MG63 (cell line): ENCODE measurements around the gene MMGT1. TPM values are rescaled to one million over a fixed set of nuclear protein-coding genes. Genes with fewer than 3 reads are reported as not detected.
A peak's percentile ranks its signal among the peaks of the same experiment; 100 is the strongest.
"Not testable (repeated sequence)": the region's sequence is repeated elsewhere in the genome, so short reads cannot be mapped to it uniquely, and the experiment has no call there.

Experiments used
- DNase-seq: peaks from one replicate; pipeline ENCODE4 v3.0.0-alpha.2; 2020
- H3K27me3 ChIP-seq: fragments of 250-450 bp; sonication (Bioruptor Pico); 2 replicates; pipeline ENCODE4 v1.5.1; 2020; ENCODE audit warnings: mild to moderate bottlenecking, moderate library complexity
- H3K36me3 ChIP-seq: fragments of 250-450 bp; sonication (Bioruptor Pico); 2 replicates; pipeline ENCODE4 v1.5.1; 2020; ENCODE audit warnings: mild to moderate bottlenecking, moderate library complexity
- H3K4me3 ChIP-seq: fragments of 250-450 bp; sonication (Bioruptor Pico); 2 replicates; pipeline ENCODE4 v1.5.1; 2020; ENCODE audit warnings: mild to moderate bottlenecking, moderate library complexity
- H3K9me3 ChIP-seq: fragments of 250-450 bp; sonication (Bioruptor Pico); 2 replicates; pipeline ENCODE4 v1.5.1; 2020; ENCODE audit warnings: mild to moderate bottlenecking, moderate library complexity
- total RNA-seq: library from RNA; depleted of rRNA; stranded (reverse); fragments of >200 nt; shearing (Covaris generic); gene quantifications from 2 replicates; pipeline ENCODE4 v1.2.3, GENCODE V29; 2014; ENCODE audit warnings: low replicate concordance; rRNA removed

The MMGT1 gene
- total RNA-seq, 1 experiment from 2014 or later = 19.6 TPM

GRCh38 chrX:135973025-135973547 is 702 bp downstream of the MMGT1 start:
- Histone ChIP-seq H3K36me3 (no peaks in the 10 kb centered on the region), H3K4me3 (peak overlapping the region; percentile 95), H3K9me3 (no peaks in the 10 kb centered on the region), H3K27me3 (no peaks in the 10 kb centered on the region)
- DNase-seq = peak; percentile 2

GRCh38 chrX:135951291-135951690 is 22.5 kb downstream of the MMGT1 start:
- Histone ChIP-seq H3K9me3 (no peaks in the 10 kb centered on the region), H3K27me3 (no peaks in the 10 kb centered on the region), H3K36me3 (no peaks in the 10 kb centered on the region), H3K4me3 (no peak overlapping the region)
- DNase-seq = no peak

GRCh38 chrX:135944486-135944885 is 29.3 kb downstream of the MMGT1 start:
- no peaks in the 10 kb centered on the region for H3K27me3 ChIP-seq

GRCh38 chrX:135931644-135932487 is 41.9 kb downstream of the MMGT1 start:
- no peaks in the 10 kb centered on the region for H3K27me3 ChIP-seq
- no peak overlapping the region for H3K4me3 ChIP-seq
- peak; percentile 17 for DNase-seq

More at GRCh38 chrX:135944486-135944885, 29.3 kb downstream of the MMGT1 start:
- H3K36me3 ChIP-seq = no peaks in the 10 kb centered on the region
- H3K9me3 ChIP-seq = no peaks in the 10 kb centered on the region
- H3K4me3 ChIP-seq = no peak overlapping the region
- no peak for DNase-seq

GRCh38 chrX:135927897-135928296 is 45.9 kb downstream of the MMGT1 start:
- no peak for DNase-seq
- Histone ChIP-seq H3K27me3 (no peaks in the 10 kb centered on the region), H3K4me3 (no peak overlapping the region), H3K36me3 (no peaks in the 10 kb centered on the region), H3K9me3 (no peaks in the 10 kb centered on the region)

More at GRCh38 chrX:135931644-135932487, 41.9 kb downstream of the MMGT1 start:
- Histone ChIP-seq H3K9me3 (no peaks in the 10 kb centered on the region), H3K36me3 (no peaks in the 10 kb centered on the region)

- Histone ChIP-seq H3K9me3 (no peaks in the 10 kb centered on the region), H3K36me3 (no peaks in the 10 kb centered on the region), H3K27me3 (no peaks in the 10 kb centered on the region), H3K4me3 (no peak overlapping the region)
- no peak for DNase-seq
These were observed 50.4 kb downstream of the MMGT1 start for GRCh38 chrX:135923353-135923752.

GRCh38 chrX:135920516-135920915 is 53.3 kb downstream of the MMGT1 start:
- not testable (repeated sequence) for H3K9me3 ChIP-seq, H3K36me3 ChIP-seq, H3K27me3 ChIP-seq, H3K4me3 ChIP-seq, DNase-seq

GRCh38 chrX:135914404-135914803 is 59.4 kb downstream of the MMGT1 start:
- no peak for DNase-seq
- H3K36me3 ChIP-seq = no peaks in the 10 kb centered on the region
- H3K27me3 ChIP-seq = no peaks in the 10 kb centered on the region
- no peak overlapping the region for H3K4me3 ChIP-seq
- no peaks in the 10 kb centered on the region for H3K9me3 ChIP-seq

Other genes with a start within 250 kb of the MMGT1 start
- not detected in 2 replicates for gene CT45A3, start 205.8 kb downstream of the MMGT1 start, total RNA-seq
- not detected in 2 replicates for gene CT45A5, start 188.5 kb downstream of the MMGT1 start, total RNA-seq
- gene CT45A6, start 171.2 kb downstream of the MMGT1 start, total RNA-seq = not detected in 2 replicates
- not detected in 2 replicates for gene CT45A2, start 154.0 kb downstream of the MMGT1 start, total RNA-seq
- gene CT45A7, start 136.7 kb downstream of the MMGT1 start, total RNA-seq = not detected in 2 replicates
- not detected in 2 replicates for gene CT45A8, start 119.5 kb downstream of the MMGT1 start, total RNA-seq
- not detected in 2 replicates for gene CT45A9, start 102.2 kb downstream of the MMGT1 start, total RNA-seq
- gene CT45A10, start 80.5 kb downstream of the MMGT1 start, total RNA-seq = not detected in 2 replicates
- gene SAGE1, start 80.3 kb downstream of the MMGT1 start, total RNA-seq = not detected in 2 replicates
- gene SLC9A6, start 11.4 kb upstream of the MMGT1 start, total RNA-seq = 10.0 and 14.8 TPM in 2 replicates
- 149 and 156 TPM in 2 replicates for gene FHL1, start 173.5 kb upstream of the MMGT1 start, total RNA-seq